Panc1 (cell line): ENCODE results near the gene SLC5A9. TPM values are rescaled to one million over a fixed set of nuclear protein-coding genes. Genes with fewer than 3 reads are reported as not detected.

Source experiments
- ATAC-seq: fragments of 200-7000 bp; cut with Tn5 transposase; 2 replicates; pipeline ENCODE4 v1.9.1; 2020; ENCODE audit warnings: mild to moderate bottlenecking, moderate library complexity
- BruUV-seq: library from RNA; stranded (reverse); fragments of 400-500 nt; replicated peaks from 2 replicates; lab custom pipeline; 2021; lab: Mats Ljungman, UMichigan
- CTCF ChIA-PET: fragments of 300-600 bp; sonication (Branson Sonifier 250); formaldehyde crosslinking; loops from one replicate; lab custom pipeline; 2022; ENCODE audit warnings: antibody characterized with exemption; lab: Charles Lee
- POLR2A ChIA-PET: fragments of 300-600 bp; sonication (Branson Sonifier 250); formaldehyde crosslinking; loops from one replicate; lab custom pipeline; 2022; ENCODE audit warnings: antibody characterized with exemption; lab: Charles Lee
- DNase-seq: peaks from one replicate; pipeline ENCODE4 v3.0.0-alpha.2; 2010; ENCODE audit warnings: low read depth, low spot score
- H3K27ac ChIP-seq: 2 replicates; pipeline ENCODE4 v1.5.1; 2011; ENCODE audit warnings: mild to moderate bottlenecking, low read length, inconsistent platforms
- H3K27me3 ChIP-seq: fragments of 200-500 bp; sonication (Bioruptor generic); 2 replicates; pipeline ENCODE4 v1.6.0; 2014; ENCODE audit warnings: low read length, inconsistent platforms; ENCODE audit not compliant: control insufficient read depth, insufficient read depth
- H3K36me3 ChIP-seq: fragments of 200-500 bp; sonication (Bioruptor generic); 2 replicates; pipeline ENCODE4 v1.5.1; 2014; ENCODE audit warnings: inconsistent platforms, mild to moderate bottlenecking, low read length, moderate library complexity; ENCODE audit not compliant: control insufficient read depth, insufficient read depth
- H3K4me1 ChIP-seq: 2 replicates; pipeline ENCODE4 v1.5.1; 2011; ENCODE audit warnings: inconsistent platforms, mild to moderate bottlenecking, low read length, moderate library complexity; ENCODE audit not compliant: control insufficient read depth, insufficient read depth
- H3K4me3 ChIP-seq, 2 experiments: 2 replicates each; pipeline ENCODE4 v1.5.1; 2011 to 2012; ENCODE audit warnings: low read depth in 2 of 2, low read length in 2 of 2, mild to moderate bottlenecking in 2 of 2, inconsistent platforms in 1 of 2, moderate library complexity in 1 of 2
- H3K9me3 ChIP-seq: fragments of 200-500 bp; sonication (Bioruptor generic); 2 replicates; pipeline ENCODE4 v1.5.1; 2014; ENCODE audit warnings: low read depth, mild to moderate bottlenecking, inconsistent platforms, low read length, moderate library complexity; ENCODE audit not compliant: control insufficient read depth, insufficient read depth
- POLR2AphosphoS5 ChIP-seq: IDR thresholded peaks from 2 replicates; pipeline ENCODE4 v1.6.1; 2012; ENCODE audit warnings: mild to moderate bottlenecking, low read depth, low read length, moderate library complexity
- REST ChIP-seq, 2 experiments: IDR thresholded peaks; 2 replicates each; pipeline ENCODE4 v1.6.1; 2011 to 2012; ENCODE audit warnings: low read depth in 2 of 2, control low read depth in 1 of 2, low read length in 1 of 2, mild to moderate bottlenecking in 1 of 2, moderate library complexity in 1 of 2; ENCODE audit not compliant: insufficient read depth in 1 of 2
- SIN3A ChIP-seq: IDR thresholded peaks from 2 replicates; pipeline ENCODE4 v1.6.1; 2012; ENCODE audit warnings: low read depth, mild to moderate bottlenecking, low read length, moderate library complexity, borderline replicate concordance; ENCODE audit not compliant: insufficient read depth
- TCF7L2 ChIP-seq: IDR thresholded peaks from 2 replicates; pipeline ENCODE4 v1.6.1; 2011; ENCODE audit warnings: mild to moderate bottlenecking, low read depth, low read length, inconsistent platforms
- in situ Hi-C: cut with HindIII; loops from 2 replicates; pipeline ENCODE4 v1.10.0; 2016; ENCODE audit warnings: low sequenced_read_pairs, low pct_unique_long_range_greater_than_20kb
- intact Hi-C: fragments of 100-400 bp; cut with micrococcal nuclease; formaldehyde crosslinking; loops from one replicate; pipeline ENCODE4 v1.10.0; 2022; ENCODE audit not compliant: unreplicated experiment
- total RNA-seq: library from RNA; stranded (reverse); gene quantifications from one replicate; pipeline ENCODE4 v1.2.1, GENCODE V29; 2021; ENCODE audit not compliant: unreplicated experiment
- TF ChIP-seq, protein P1 (sequence below): fragments of 450-650 bp; IDR thresholded peaks from 2 replicates; pipeline ENCODE4 v1.5.1; 2017; ENCODE audit warnings: mild to moderate bottlenecking

The SLC5A9 gene
- total RNA-seq, 1 experiment from 2014 or later, result not detected

GRCh38 chr1:48198970-48199369, 23.5 kb upstream of the SLC5A9 start:
- BruUV-seq, result no TSS peak
- in situ Hi-C loops, result no loop called here
- ChIA-PET POLR2A (no interaction called here), CTCF (no interaction called here)
- no peaks in the 10 kb centered on the region for H3K9me3 ChIP-seq
- ATAC-seq (no peak), DNase-seq (no peak)
- intact Hi-C loops, result no loop called here
- TF ChIP-seq TCF7L2, result no peak
- no peak for TF ChIP-seq POLR2AphosphoS5
- TF ChIP-seq SIN3A, result no peak
- TF ChIP-seq REST (IDR thresholded peaks at IDR 0.05; ENCODE audit: insufficient read depth in 1 of 2, low read depth in 2 of 2, low read length in 1 of 2), result no peak
- TF ChIP-seq, protein P1, sequence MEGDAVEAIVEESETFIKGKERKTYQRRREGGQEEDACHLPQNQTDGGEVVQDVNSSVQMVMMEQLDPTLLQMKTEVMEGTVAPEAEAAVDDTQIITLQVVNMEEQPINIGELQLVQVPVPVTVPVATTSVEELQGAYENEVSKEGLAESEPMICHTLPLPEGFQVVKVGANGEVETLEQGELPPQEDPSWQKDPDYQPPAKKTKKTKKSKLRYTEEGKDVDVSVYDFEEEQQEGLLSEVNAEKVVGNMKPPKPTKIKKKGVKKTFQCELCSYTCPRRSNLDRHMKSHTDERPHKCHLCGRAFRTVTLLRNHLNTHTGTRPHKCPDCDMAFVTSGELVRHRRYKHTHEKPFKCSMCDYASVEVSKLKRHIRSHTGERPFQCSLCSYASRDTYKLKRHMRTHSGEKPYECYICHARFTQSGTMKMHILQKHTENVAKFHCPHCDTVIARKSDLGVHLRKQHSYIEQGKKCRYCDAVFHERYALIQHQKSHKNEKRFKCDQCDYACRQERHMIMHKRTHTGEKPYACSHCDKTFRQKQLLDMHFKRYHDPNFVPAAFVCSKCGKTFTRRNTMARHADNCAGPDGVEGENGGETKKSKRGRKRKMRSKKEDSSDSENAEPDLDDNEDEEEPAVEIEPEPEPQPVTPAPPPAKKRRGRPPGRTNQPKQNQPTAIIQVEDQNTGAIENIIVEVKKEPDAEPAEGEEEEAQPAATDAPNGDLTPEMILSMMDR, result no peak
- H3K36me3 ChIP-seq, result no peaks in the 10 kb centered on the region
- 0 out of 2 replicates have a peak, but pooled peaks cover 2% of the 10 kb centered on the region for H3K27me3 ChIP-seq
- no peak overlapping the region for H3K4me3 ChIP-seq
- no peaks in the 10 kb centered on the region for H3K4me1 ChIP-seq
- H3K27ac ChIP-seq, result no peak overlapping the region

GRCh38 chr1:48200166-48200900, 22.2 kb upstream of the SLC5A9 start:
- intact Hi-C loops (loop anchor here (5.0 kb wide), 2 partner anchors 108 to 203 kb away; partner anchors contain the start of gene TRABD2B), in situ Hi-C loops (no loop called here)
- CTCF ChIA-PET, result no interaction called here
- Histone ChIP-seq H3K4me1 (no peaks in the 10 kb centered on the region), H3K27me3 (0 out of 2 replicates have a peak, but pooled peaks cover 2% of the 10 kb centered on the region), H3K4me3 (no peak overlapping the region), H3K36me3 (no peaks in the 10 kb centered on the region), H3K27ac (no peak overlapping the region), H3K9me3 (no peaks in the 10 kb centered on the region)
- ATAC-seq, result no peak
- no TSS peak for BruUV-seq
- no peak for DNase-seq
- TF ChIP-seq REST (IDR thresholded peaks at IDR 0.05; ENCODE audit: insufficient read depth in 1 of 2, low read depth in 2 of 2, low read length in 1 of 2), result no peak
- no peak for TF ChIP-seq SIN3A
- no peak for TF ChIP-seq TCF7L2
- TF ChIP-seq, protein P1, result no peak
- no peak for TF ChIP-seq POLR2AphosphoS5
- POLR2A ChIA-PET, result no interaction called here
